ENCODE measurements around the gene RTN3. TPM values are rescaled to one million over a fixed set of nuclear protein-coding genes. Genes with fewer than 3 reads are reported as not detected.

Gene RTN3
- total RNA-seq, 2 donors from 2014 or later: 128 to 160 TPM

DNA sequence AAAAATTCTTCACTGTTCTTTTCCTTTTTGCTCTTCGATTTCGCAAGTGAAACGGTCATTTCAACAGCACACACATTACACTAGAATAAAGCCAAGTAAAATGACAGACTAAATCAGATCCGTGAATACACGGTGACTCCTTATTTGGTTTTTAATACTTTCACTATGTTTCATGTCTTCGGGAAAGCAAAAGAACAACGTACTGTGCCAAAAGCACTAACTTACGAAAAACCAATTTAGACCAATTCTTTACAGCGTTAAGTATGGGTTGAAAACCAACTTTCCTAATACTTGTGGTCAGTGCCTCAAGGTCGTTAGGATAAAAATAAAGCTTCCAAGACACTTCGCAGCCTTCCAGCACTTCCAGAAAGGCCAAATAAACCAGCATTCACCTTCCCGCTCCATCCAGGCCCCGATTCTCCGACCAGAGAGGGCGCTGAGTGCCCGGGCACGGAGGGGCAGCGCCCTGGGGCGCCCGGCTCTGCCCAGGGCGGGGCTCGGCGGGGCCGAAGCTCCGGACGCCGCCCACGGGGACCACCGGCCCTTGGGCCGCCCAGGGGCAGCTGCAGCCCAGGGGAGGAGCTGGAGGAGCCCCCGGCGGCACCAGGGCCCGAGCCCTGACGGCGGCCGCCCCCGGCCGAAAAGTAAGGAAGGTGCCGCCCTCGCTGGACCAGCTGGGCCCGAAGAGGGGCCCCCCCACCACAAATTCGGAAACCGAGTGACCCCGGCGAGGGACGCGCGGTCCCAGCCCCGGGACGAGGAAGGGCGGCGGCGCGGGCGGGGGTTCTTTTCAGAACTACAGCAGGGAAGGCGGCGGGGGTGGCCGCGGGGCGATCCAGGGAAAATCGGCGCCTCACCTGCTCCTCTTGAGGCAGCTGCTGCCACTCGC is 10.6 kb upstream of the RTN3 start:
- peak overlapping the region; percentile 88 for H3K4me3 ChIP-seq (ENCODE audit: low read length)
- TF ChIP-seq, protein P1, sequence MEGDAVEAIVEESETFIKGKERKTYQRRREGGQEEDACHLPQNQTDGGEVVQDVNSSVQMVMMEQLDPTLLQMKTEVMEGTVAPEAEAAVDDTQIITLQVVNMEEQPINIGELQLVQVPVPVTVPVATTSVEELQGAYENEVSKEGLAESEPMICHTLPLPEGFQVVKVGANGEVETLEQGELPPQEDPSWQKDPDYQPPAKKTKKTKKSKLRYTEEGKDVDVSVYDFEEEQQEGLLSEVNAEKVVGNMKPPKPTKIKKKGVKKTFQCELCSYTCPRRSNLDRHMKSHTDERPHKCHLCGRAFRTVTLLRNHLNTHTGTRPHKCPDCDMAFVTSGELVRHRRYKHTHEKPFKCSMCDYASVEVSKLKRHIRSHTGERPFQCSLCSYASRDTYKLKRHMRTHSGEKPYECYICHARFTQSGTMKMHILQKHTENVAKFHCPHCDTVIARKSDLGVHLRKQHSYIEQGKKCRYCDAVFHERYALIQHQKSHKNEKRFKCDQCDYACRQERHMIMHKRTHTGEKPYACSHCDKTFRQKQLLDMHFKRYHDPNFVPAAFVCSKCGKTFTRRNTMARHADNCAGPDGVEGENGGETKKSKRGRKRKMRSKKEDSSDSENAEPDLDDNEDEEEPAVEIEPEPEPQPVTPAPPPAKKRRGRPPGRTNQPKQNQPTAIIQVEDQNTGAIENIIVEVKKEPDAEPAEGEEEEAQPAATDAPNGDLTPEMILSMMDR (conservative IDR thresholded peaks at IDR 0.05): peak; percentile 66
- no peak overlapping the region for H3K27ac ChIP-seq (ENCODE audit: low read depth, low read length)
- Mint-ChIP-seq H3K4me3 (peak overlapping the region; percentile 54), H3K9me3 (no peaks in the 10 kb centered on the region), H3K27me3 (ENCODE audit: insufficient read depth) (no peaks in the 10 kb centered on the region), H3K4me1 (peaks cover 7% of the 10 kb centered on the region), H3K27ac (peak overlapping the region; percentile 68), H3K36me3 (ENCODE audit: low read depth) (peaks cover 2% of the 10 kb centered on the region)
- H3K9me3 ChIP-seq (ENCODE audit: control insufficient read depth, low read length): no peaks in the 10 kb centered on the region
- H3K4me1 ChIP-seq (ENCODE audit: control insufficient read depth, insufficient read depth, low read length): no peaks in the 10 kb centered on the region
- H3K27me3 ChIP-seq (ENCODE audit: control insufficient read depth, insufficient read depth, low read length, poor library complexity, severe bottlenecking): no peaks in the 10 kb centered on the region
- peaks cover 11% of the 10 kb centered on the region for H3K36me3 ChIP-seq (ENCODE audit: control insufficient read depth, insufficient read depth, low read length)
- DNase-seq: peak; percentile 84
- peak overlapping the region; percentile 44 for H3K9ac ChIP-seq (ENCODE audit: extremely low read depth, low read length, poor library complexity, severe bottlenecking)
- WGBS, 2 experiments (ENCODE audit: insufficient coverage in 1 of 2, insufficient read length in 1 of 2): 8 to 20% methylated on average over 27 to 63 of the region's 63 CpGs

- peaks cover 11% of the 10 kb centered on the region for H3K36me3 ChIP-seq (ENCODE audit: control insufficient read depth, insufficient read depth, low read length)
- Mint-ChIP-seq H3K27ac (peak within 1 kb of the TSS; percentile 68), H3K36me3 (ENCODE audit: low read depth) (peaks cover 2% of the 10 kb centered on the region), H3K27me3 (ENCODE audit: insufficient read depth) (no peaks in the 10 kb centered on the region), H3K4me1 (peaks cover 7% of the 10 kb centered on the region), H3K9me3 (no peaks in the 10 kb centered on the region), H3K4me3 (peak within 1 kb of the TSS; percentile 54)
- H3K4me1 ChIP-seq (ENCODE audit: control insufficient read depth, insufficient read depth, low read length): no peaks in the 10 kb centered on the region
- 12 to 13% methylated on average over 56 to 69 of the region's 69 CpGs for WGBS, 2 experiments (ENCODE audit: insufficient coverage in 1 of 2, insufficient read length in 1 of 2)
- H3K27ac ChIP-seq (ENCODE audit: low read depth, low read length): no peak within 1 kb of the TSS
- peak within 1 kb of the TSS; percentile 88 for H3K4me3 ChIP-seq (ENCODE audit: low read length)
- H3K9ac ChIP-seq (ENCODE audit: extremely low read depth, low read length, poor library complexity, severe bottlenecking): peak within 1 kb of the TSS; percentile 44
- H3K27me3 ChIP-seq (ENCODE audit: control insufficient read depth, insufficient read depth, low read length, poor library complexity, severe bottlenecking): no peaks in the 10 kb centered on the region
- DNase-seq: peak; percentile 99
- TF ChIP-seq, protein P1 (conservative IDR thresholded peaks at IDR 0.05): no peak
- H3K9me3 ChIP-seq (ENCODE audit: control insufficient read depth, low read length): no peaks in the 10 kb centered on the region
Observed at GRCh38 chr11:63671322-63672155, 9.8 kb upstream of the RTN3 start, which contains the start of gene ATL3. ATL3 (minus strand) TSS chr11:63671376; CDS start chr11:63671335, 41 bp downstream.

DNA sequence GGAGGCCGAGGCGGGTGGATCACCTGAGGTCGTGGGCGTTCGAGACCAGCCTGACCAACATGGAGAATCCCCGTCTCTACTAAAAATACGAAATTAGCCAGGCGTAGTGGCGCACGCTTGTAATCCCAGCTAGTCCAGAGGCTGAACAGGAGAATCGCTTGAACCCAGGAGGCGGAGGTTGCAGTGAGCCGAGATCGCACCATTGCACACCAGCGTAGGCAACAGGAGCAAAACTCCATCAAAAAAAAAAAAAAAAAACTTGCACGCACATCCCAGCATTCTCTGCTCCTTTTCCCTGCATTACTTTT is 9.2 kb upstream of the RTN3 start:
- Histone ChIP-seq H3K27me3 (ENCODE audit: control insufficient read depth, insufficient read depth, low read length, poor library complexity, severe bottlenecking) (no peaks in the 10 kb centered on the region), H3K27ac (ENCODE audit: low read depth, low read length) (no peak overlapping the region), H3K4me1 (ENCODE audit: control insufficient read depth, insufficient read depth, low read length) (no peaks in the 10 kb centered on the region), H3K36me3 (ENCODE audit: control insufficient read depth, insufficient read depth, low read length) (peaks cover 8% of the 10 kb centered on the region), H3K9me3 (ENCODE audit: control insufficient read depth, low read length) (no peaks in the 10 kb centered on the region), H3K4me3 (ENCODE audit: low read length) (no peak overlapping the region), H3K9ac (ENCODE audit: extremely low read depth, low read length, poor library complexity, severe bottlenecking) (no peak overlapping the region)
- Mint-ChIP-seq H3K9me3 (no peaks in the 10 kb centered on the region), H3K27me3 (ENCODE audit: insufficient read depth) (no peaks in the 10 kb centered on the region), H3K4me1 (peaks cover 7% of the 10 kb centered on the region), H3K27ac (no peak overlapping the region), H3K36me3 (ENCODE audit: low read depth) (peaks cover 2% of the 10 kb centered on the region), H3K4me3 (no peak overlapping the region)
- TF ChIP-seq, protein P1 (conservative IDR thresholded peaks at IDR 0.05): no peak
- no peak for DNase-seq
- WGBS, 2 experiments (ENCODE audit: insufficient coverage in 1 of 2, insufficient read length in 1 of 2): 95 to 98% methylated on average over 12 to 16 of the region's 16 CpGs
